ENCODE data around the gene ITPK1.

DNA sequence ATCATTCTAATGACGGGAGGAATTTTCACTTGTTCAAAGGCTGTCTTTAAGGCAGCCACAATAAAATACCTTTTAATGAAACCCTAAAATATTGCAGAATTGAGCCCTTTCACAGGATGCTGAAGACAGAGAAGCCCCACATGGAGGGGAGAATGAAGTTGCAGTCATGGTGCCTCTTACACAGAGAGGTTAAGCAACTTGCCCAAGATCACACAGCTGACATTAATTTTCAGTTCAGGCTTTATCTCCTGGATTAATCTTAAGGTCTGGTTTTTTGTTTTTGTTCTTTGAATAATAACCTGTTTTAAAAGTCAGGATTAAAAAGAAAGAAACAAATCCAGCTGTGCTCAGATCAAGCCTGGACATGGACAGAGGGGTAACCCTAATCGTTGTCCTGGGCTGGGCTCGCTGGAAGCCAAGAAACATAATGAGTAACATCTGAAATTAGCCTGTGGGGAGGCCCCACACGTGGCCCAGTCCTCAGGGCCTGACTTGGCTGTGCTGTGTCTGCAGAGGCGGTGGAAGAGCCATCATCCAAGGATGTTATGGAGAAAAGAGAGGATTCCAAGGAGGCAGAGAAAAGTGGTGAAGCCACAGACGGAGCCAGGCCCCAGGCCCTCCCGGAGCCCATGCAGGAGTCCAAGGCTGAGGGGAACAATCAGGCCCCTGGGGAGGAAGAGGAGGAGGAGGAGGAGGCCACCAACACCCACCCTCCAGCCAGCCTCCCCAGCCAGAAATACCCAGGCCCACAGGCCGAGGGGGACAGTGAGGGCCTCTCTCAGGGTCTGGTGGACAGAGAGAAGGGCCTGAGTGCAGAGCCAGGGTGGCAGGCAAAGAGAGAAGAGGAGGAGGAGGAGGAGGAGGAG, 184.8 kb downstream of the ITPK1 start:
- TF ChIP-seq, protein P1, sequence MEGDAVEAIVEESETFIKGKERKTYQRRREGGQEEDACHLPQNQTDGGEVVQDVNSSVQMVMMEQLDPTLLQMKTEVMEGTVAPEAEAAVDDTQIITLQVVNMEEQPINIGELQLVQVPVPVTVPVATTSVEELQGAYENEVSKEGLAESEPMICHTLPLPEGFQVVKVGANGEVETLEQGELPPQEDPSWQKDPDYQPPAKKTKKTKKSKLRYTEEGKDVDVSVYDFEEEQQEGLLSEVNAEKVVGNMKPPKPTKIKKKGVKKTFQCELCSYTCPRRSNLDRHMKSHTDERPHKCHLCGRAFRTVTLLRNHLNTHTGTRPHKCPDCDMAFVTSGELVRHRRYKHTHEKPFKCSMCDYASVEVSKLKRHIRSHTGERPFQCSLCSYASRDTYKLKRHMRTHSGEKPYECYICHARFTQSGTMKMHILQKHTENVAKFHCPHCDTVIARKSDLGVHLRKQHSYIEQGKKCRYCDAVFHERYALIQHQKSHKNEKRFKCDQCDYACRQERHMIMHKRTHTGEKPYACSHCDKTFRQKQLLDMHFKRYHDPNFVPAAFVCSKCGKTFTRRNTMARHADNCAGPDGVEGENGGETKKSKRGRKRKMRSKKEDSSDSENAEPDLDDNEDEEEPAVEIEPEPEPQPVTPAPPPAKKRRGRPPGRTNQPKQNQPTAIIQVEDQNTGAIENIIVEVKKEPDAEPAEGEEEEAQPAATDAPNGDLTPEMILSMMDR (IDR thresholded peaks at IDR 0.05): no peak
- TF ChIP-seq POLR2AphosphoS5 (IDR thresholded peaks at IDR 0.05) (no peak), POLR2A (IDR thresholded peaks at IDR 0.05) (no peak)

Data from breast epithelium (tissue), 3 donors.